GM21360 (cell line): ENCODE data around the gene NRXN3.

Experiments
- ATAC-seq: cut with Tn5 transposase; IDR thresholded peaks from one replicate; pipeline ENCODE4 v1.9.1; 2021; ENCODE audit warnings: mild to moderate bottlenecking, moderate library complexity; ENCODE audit not compliant: unreplicated experiment

Gene NRXN3

GRCh38 chr14:79375356-79375755 lies 1205.2 kb downstream of the NRXN3 start:
- ATAC-seq = no peak

- no peak for ATAC-seq
Measured at GRCh38 chr14:79376557-79376956, 1206.4 kb downstream of the NRXN3 start.

GRCh38 chr14:79378020-79378419 lies 1207.8 kb downstream of the NRXN3 start:
- no peak for ATAC-seq

- ATAC-seq = no peak
Measured at GRCh38 chr14:79379266-79379665, 1209.1 kb downstream of the NRXN3 start.

GRCh38 chr14:79383031-79383430 lies 1212.9 kb downstream of the NRXN3 start:
- no peak for ATAC-seq

- no peak for ATAC-seq
Measured at GRCh38 chr14:79383475-79383874, 1213.3 kb downstream of the NRXN3 start.

GRCh38 chr14:79395061-79395460 lies 1224.9 kb downstream of the NRXN3 start:
- no peak for ATAC-seq

GRCh38 chr14:79404874-79405511 lies 1234.8 kb downstream of the NRXN3 start:
- ATAC-seq = no peak

- no peak for ATAC-seq
Measured at GRCh38 chr14:79405512-79405910, 1235.3 kb downstream of the NRXN3 start.

GRCh38 chr14:79407572-79407971 lies 1237.4 kb downstream of the NRXN3 start:
- ATAC-seq = no peak

- ATAC-seq = no peak
Measured at GRCh38 chr14:79408696-79409095, 1238.5 kb downstream of the NRXN3 start.

GRCh38 chr14:79411403-79412174 lies 1241.4 kb downstream of the NRXN3 start:
- no peak for ATAC-seq

GRCh38 chr14:79412822-79413221 lies 1242.6 kb downstream of the NRXN3 start:
- ATAC-seq = no peak

- ATAC-seq = no peak
Measured at GRCh38 chr14:79413734-79414428, 1243.7 kb downstream of the NRXN3 start.

- no peak for ATAC-seq
Measured at GRCh38 chr14:79415726-79416125, 1245.6 kb downstream of the NRXN3 start.

- no peak for ATAC-seq
Measured at GRCh38 chr14:79417961-79418360, 1247.8 kb downstream of the NRXN3 start.

GRCh38 chr14:79418649-79419415 lies 1248.7 kb downstream of the NRXN3 start:
- ATAC-seq = no peak

- ATAC-seq = no peak
Measured at GRCh38 chr14:79419571-79420327, 1249.6 kb downstream of the NRXN3 start.

GRCh38 chr14:79420725-79421124 lies 1250.6 kb downstream of the NRXN3 start:
- no peak for ATAC-seq

- no peak for ATAC-seq
Measured at GRCh38 chr14:79421811-79422210, 1251.6 kb downstream of the NRXN3 start.
